ENCODE data around the gene SH3TC1.

The SH3TC1 gene

GRCh38 chr4:8164194-8164565 is 34.9 kb upstream of the SH3TC1 start:
- no peak for DNase-seq

- no peak for DNase-seq
Measured at GRCh38 chr4:8164687-8165086, 34.4 kb upstream of the SH3TC1 start.

GRCh38 chr4:8165374-8165896 is 33.7 kb upstream of the SH3TC1 start:
- no peak for DNase-seq

GRCh38 chr4:8167291-8167690 is 31.8 kb upstream of the SH3TC1 start:
- DNase-seq = no peak

- no peak for DNase-seq
Measured at GRCh38 chr4:8167815-8168214, 31.3 kb upstream of the SH3TC1 start.

- DNase-seq = no peak
Measured at GRCh38 chr4:8168232-8168631, 30.9 kb upstream of the SH3TC1 start.

GRCh38 chr4:8168832-8169598 is 30.1 kb upstream of the SH3TC1 start:
- DNase-seq = no peak

GRCh38 chr4:8169763-8170162 is 29.3 kb upstream of the SH3TC1 start:
- no peak for DNase-seq

- no peak for DNase-seq
Measured at GRCh38 chr4:8170341-8170740, 28.7 kb upstream of the SH3TC1 start.

- no peak for DNase-seq
Measured at GRCh38 chr4:8171266-8171665, 27.8 kb upstream of the SH3TC1 start.

- no peak for DNase-seq
Measured at GRCh38 chr4:8171984-8172924, 26.8 kb upstream of the SH3TC1 start.

- no peak for DNase-seq
Measured at GRCh38 chr4:8173492-8174242, 25.4 kb upstream of the SH3TC1 start.

- DNase-seq = no peak
Measured at GRCh38 chr4:8174970-8175369, 24.1 kb upstream of the SH3TC1 start.

GRCh38 chr4:8175686-8176085 is 23.4 kb upstream of the SH3TC1 start:
- DNase-seq = no peak

GRCh38 chr4:8176547-8177399 is 22.3 kb upstream of the SH3TC1 start:
- DNase-seq = peak; percentile 13

GRCh38 chr4:8177552-8177951 is 21.5 kb upstream of the SH3TC1 start:
- no peak for DNase-seq

GRCh38 chr4:8177956-8178355 is 21.1 kb upstream of the SH3TC1 start:
- DNase-seq = no peak

GRCh38 chr4:8179074-8179473 is 20.0 kb upstream of the SH3TC1 start:
- no peak for DNase-seq

GRCh38 chr4:8179771-8180170 is 19.3 kb upstream of the SH3TC1 start:
- no peak for DNase-seq

- no peak for DNase-seq
Measured at GRCh38 chr4:8180310-8181093, 18.6 kb upstream of the SH3TC1 start.

- DNase-seq = no peak
Measured at GRCh38 chr4:8181119-8181518, 18.0 kb upstream of the SH3TC1 start.
